ENCODE data around the gene VIPAS39.

VIPAS39 gene

GRCh38 chr14:77457522-77458248 is at the start of gene VIPAS39, which contains the start of gene AHSA1:
Gene VIPAS39, minus strand, starts transcription at chr14:77457601. Its CDS starts 3,499 bp downstream, at chr14:77454102.
Gene AHSA1, plus strand, starts transcription at chr14:77458093. Its CDS starts 97 bp downstream, at chr14:77458190.
- peak; percentile 96 to 99 for DNase-seq

- DNase-seq = no peak
These were observed 47.6 kb upstream of the VIPAS39 start for GRCh38 chr14:77505031-77505430.

DNA sequence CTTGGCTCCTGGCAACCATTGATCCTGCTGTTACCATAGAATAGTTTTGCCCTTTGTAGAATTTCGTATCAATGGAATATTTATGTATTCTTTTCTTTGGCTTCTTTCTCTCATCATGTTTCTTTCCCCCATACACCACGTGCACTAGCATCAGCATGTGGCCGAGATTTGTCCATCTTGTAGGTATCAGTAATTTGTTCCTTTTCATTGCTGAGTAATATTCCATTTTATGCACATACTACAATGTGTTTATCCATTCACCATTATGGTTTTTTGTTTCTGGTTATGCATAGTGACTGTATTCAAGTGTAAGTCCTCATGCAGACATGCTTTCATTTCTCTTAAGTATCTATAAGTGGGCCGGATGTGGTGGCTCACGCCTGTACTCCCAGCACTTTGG is 45.7 kb upstream of the VIPAS39 start:
- no peak for DNase-seq

GRCh38 chr14:77502109-77502782 is 44.8 kb upstream of the VIPAS39 start:
- DNase-seq = no peak

DNA sequence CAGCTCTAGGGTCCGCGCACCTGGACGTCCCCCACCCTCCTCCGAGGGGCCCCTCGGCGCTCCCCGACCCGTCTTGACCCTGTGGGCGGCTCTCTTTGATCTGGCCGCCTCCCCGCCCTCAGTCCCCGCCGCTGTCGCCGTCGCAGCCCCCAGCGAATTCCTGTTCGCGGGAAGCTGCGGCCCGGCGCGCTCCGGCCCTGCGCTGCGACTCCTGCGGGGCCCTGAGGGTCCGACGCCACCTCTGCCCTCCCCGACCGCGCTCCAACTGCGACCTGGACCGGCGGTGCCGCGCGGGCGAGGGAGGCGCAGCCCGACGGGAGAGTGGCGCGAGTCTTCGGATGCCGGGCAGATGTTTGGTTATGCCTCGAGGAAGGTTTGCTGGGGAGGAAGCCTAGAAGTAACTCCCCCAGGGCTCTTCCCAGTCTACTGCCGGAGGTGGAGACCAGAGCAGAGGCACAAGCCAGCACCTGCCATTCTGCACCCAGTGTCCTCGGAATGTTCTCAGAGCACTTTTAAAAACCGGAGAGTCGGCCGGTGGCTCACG is 41.7 kb upstream of the VIPAS39 start:
- no peak for DNase-seq

GRCh38 chr14:77498120-77498979 is 40.9 kb upstream of the VIPAS39 start, which contains the start of gene ISM2:
Gene ISM2, minus strand, starts transcription at chr14:77498816. Its CDS starts 23 bp downstream, at chr14:77498793.
- DNase-seq = no peak

DNA sequence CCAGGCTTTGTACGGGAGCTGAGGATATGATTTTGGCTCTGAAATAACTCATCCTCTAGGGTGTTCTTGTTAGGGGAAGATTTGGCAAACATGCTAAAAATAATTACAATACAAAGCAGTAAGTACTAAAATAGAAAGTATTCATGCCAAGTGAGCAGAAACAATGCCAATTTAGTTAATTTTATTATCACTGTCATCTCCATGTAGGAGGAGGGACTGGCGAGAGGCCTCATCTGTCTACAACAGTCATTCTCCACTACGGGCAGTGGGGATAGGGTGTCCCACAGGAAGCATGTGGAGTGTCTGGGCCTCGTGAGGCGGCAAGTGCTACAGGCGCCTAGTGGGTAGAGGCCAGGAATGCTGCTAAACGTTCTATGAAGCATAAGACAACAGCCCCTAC is 37.9 kb upstream of the VIPAS39 start:
- no peak for DNase-seq

DNA sequence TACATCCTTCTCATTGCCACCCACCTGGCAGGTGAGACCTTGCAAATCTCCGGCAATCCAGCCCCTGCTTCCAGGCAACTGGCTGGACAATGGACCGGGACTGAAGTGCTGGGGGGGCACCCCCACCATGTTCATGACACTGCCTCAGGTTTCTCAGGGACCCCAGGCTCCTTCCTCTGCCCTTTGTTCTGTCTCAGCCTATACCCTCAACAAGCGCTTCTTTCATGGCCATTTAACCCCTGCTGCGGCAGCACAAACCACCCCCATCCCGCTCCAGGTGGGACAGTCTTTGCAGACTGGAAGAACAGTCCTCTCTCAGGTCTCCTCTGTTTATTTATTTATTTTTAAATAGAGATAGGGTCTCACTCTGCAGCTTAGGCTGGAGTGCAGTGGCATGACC is 33.7 kb upstream of the VIPAS39 start:
- DNase-seq = no peak

- no peak for DNase-seq
These were observed 33.1 kb upstream of the VIPAS39 start for GRCh38 chr14:77490347-77490986.

DNA sequence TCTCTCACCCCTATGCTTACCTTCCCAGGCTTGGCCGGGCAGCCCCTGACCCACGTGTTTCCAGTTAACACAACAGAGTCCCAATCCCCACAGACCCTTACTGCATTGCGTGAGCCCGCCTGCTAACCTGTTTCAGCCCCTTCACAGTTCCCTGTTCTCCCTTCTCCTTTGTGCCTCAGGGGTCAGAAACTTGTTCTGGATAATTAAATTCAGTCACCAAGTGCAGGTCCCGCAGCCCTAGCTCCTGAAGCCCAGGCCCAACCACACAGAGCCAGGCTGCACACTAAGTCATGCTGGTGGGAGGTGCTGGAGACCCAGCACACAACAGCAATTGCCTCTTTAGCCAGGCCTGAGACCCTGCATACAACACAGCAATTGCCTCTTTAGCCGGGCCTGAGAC is 31.6 kb upstream of the VIPAS39 start:
- DNase-seq = no peak

- DNase-seq = no peak
These were observed 31.2 kb upstream of the VIPAS39 start for GRCh38 chr14:77488558-77488957.

GRCh38 chr14:77485901-77486678 is 28.7 kb upstream of the VIPAS39 start:
- no peak for DNase-seq

DNA sequence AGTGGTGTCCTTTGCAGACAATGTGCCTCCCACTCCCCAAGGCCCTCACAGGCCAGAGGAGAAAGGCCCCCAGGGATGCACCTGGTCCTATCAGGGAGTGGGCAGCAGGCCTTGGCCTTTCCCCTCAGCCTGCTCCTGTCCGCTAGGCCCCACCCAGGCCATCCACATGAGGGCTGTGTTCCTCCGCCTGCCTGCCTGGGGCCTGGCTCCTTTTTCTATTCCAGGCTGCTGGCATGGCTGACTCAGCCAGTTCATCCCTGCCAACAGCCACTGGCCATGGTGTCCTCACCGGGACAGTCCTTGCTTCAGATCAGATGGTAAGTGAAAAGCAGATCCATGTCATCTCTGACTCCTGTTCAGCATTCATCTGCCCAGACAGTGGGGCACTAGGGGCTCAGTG is 27.9 kb upstream of the VIPAS39 start:
- DNase-seq = no peak

- no peak for DNase-seq
These were observed 25.0 kb upstream of the VIPAS39 start for GRCh38 chr14:77482422-77482821.

DNA sequence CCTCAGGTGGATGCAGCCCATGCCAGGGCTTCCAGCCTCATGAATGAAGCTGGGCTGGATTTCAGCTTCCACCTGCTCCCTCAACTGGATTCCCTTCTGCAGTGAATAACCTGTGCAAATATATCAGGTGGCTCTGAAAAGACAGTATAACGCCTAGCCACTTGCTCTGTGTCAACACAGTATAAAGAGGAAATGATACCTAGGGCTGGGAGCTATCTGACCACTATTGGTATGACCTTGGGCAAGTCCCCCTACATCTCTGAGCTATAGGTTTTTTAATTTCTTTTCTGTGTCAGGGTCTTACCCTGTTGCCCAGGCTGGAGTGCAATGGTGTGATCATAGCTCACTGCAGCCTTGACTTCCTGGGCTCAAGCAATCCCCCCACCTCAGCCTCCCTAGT is 21.4 kb upstream of the VIPAS39 start:
- no peak for DNase-seq

DNA sequence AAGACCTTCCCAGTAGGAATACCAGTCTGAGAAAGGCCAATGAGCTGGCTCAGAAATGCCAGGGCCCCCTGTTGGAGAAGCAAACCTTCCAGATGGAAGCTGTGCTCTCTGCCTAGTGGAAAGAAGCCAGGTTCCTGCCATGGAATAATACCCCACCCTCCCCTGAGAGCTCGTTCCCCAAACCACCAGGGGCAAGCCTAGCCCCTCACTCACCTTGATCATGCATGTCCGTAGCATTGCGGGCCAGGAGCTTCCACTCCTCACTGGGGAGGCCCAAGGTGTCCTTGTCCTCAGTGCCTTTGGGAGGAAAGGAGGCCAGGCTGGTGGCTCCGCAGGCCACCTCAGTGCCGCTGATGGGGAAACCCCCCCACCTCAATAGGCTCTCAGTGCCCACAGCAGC is 20.6 kb upstream of the VIPAS39 start:
- DNase-seq = no peak

- DNase-seq = no peak
These were observed 18.2 kb upstream of the VIPAS39 start for GRCh38 chr14:77475432-77476115.

DNA sequence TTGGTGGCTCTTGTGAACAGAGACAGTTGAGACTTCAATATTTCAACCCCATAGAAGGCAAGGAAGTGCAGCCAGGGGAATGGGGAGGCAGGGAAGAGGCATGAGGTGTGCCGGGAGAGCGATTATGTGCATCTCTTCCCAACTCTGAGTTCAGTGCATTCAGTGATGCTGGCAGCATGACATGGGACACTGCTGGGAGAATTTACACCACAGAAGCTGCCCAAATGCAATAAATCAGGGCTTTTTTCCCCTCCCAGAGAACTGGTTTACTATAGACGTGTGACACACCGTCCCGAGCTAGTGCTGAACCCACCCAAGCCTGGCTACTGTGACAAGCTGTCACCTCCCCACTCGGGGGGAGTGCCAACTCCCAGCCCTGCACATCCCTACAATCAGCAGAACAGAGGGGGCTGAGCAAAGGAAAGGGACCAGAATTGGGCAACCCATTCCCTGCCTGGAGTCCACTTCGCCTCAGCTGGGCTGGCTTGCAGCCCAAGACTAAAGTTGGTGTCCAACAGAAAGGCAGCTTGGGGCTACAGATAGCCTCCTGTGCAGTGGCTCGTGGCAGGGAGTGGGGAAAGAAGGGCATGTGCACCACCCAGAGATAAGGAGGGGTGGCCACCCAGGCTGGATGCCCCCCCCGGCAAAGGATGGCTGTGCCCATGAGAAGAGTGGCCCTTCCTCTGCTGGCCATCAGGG is 17.2 kb upstream of the VIPAS39 start:
- DNase-seq = no peak

DNA sequence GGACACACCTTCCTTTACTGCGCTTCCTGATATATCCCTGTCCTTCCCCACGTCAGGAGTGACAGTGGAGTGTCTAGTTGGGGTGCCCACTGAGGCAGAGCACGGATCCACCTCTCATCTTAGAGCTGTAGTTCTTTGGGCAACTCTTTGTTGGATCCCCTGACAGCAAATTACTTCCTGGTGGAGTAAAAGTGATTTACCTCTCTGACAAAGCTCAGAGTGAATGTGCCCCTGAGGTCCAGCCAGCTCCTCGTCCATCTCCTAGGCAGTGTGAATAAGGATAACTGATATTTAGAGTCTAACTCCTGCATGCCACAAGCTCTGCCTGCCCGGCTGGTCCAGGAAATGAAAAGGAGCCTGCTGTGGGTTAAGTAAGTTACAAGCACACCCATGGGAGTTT is 16.5 kb upstream of the VIPAS39 start:
- DNase-seq = no peak

- DNase-seq = no peak
These were observed 12.9 kb upstream of the VIPAS39 start for GRCh38 chr14:77470224-77470870.

All from SHP77 (cell line).